HG02759 (cell line): ENCODE data around the gene ZNF674.
"Not testable (repeated sequence)": the region's sequence is repeated elsewhere in the genome, so short reads cannot be mapped to it uniquely, and the experiment has no call there.

Experiments used
- ATAC-seq: cut with Tn5 transposase; IDR thresholded peaks from one replicate; pipeline ENCODE4 v1.9.1; 2021; ENCODE audit warnings: mild to moderate bottlenecking, moderate library complexity; ENCODE audit not compliant: unreplicated experiment

Gene ZNF674

DNA sequence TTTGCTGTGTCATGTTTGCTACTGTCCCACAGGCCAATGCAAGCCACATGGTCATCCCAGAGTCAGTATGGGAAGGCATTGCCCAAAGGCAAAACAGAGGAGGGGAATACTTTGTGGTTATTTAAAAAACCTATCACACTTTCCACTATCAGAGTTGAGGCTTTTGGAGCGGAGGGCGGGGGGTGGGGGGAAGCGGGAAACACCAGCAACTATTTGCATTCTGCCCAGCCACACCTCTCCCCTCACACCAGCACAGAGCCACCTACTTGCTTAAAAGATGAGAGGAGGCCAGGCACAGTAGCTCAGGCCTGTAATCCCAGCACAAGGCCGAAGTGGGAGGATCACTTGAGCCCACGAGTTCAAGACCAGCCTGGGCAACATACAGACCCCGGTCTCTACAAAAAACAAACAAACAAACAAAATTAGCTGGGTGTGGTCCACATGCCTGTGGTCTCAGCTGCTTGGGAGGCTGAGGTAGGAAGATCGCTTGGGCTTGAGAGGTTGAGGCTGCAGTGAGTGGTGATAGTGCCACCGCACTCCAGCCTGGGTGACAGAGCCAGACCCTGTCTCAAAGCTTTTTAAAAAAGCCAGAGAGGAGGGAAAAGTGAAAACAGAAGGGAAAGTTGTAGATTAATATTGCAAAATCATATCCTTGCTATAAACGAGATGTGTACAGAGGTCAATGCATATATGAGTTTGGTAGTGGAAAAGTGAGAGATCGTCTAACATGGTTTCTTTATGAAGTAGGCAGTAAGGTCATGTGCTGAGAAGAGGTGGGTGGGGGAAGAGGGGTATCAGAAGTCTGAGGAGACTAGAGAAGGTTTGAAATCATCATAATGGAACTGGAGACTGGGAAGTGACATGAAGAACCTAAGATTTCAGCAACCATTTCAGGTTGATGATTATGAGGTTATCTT lies 26.5 kb upstream of the ZNF674 start:
- no peak for ATAC-seq

DNA sequence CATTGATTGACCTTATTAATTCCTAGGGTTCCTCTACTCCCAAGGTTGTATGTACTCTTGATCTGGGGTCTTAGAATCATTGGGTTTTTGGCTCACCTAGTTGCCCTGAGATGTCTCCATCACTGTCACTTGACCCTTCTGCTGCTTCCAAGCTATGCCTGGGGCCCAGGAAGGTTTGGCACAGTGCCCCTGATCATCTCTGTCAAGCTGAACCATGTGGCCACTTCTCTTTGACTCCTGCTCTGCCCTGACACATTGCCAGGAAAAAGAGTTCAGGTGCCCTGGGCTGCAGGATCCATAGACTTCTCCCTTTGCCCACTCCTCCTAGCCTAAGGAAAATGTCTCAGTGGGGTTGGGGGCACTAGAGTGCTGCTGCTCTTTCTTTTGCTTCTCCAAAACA lies 24.4 kb upstream of the ZNF674 start:
- no peak for ATAC-seq

DNA sequence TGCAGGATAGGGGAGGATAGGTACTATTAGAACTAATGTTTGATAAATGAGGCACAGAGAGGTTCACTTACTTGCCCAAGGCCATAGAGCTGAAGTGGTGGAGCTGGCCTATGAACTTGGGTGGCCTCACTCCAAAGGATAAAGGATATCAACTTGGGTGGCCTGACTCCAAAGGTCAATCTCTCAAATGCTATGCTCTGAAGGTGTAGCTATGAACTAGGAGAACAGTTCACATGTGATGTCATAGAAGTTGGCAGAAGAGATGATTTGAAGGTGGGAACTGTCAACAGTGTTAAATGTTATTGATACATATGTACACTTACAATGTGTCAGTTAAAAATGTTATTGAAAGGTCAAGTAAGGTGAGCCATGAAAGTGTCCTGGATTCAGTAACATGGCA lies 22.2 kb upstream of the ZNF674 start:
- no peak for ATAC-seq

DNA sequence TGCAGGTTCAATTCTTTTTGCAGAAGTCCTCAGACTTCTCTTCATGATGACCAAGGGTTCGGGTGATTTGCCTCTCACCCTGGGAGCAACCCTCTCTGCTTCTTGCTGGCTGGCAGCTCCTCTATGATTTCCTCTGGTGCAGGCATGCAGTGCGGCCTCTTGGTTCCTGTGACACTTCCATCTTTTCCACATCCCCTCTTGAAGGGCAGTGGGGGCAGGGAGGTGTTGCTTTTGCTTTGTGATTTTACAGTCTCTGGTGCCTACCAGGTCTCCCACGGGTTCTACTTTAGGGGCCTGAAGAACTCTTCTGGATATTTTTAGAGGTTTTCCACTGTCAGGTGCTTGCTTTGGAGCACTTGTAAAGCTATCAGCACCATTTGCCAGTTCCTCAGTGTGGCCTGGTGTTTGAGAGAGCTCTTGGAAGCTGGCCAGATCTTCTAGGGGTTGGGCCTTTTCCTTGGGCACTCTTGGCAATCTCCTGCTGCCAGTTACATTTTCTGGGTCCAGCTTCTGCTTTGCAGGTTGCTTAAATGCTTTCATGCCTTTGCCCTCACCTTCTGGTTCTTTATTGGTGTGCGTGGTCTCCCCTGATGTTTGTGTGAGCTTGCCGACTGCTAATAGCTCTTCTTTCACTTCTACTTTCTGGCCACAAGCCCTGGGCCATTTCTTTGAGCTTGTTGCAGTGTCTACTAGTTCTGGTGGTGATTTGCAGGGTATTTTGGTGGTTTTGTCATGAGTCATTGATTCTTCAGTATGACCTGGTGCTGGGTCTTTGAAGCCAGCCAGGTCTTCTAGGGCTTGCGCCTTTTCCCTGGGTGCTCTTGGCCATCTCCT lies 16.8 kb upstream of the ZNF674 start:
- ATAC-seq: peak; percentile 99

DNA sequence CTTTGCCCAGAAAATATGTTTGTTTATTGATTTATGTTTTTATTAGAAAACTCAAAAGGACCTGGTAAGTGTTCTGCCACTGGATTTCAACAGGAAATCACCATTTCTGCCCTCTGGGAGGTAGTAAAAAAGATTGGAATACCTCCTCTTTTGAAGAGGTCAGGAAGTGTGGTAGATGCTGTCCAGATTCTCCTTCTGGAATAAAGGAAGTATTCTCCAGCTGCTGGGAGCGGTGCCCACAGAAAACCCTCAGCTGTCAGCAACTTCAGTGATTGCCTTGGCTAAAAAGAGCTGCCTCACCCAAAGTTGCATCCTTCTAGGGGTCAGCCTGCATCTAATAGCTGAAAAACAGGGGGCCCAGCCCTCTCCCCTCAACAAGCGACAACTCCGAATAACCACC lies 13.8 kb upstream of the ZNF674 start:
- ATAC-seq: no peak

DNA sequence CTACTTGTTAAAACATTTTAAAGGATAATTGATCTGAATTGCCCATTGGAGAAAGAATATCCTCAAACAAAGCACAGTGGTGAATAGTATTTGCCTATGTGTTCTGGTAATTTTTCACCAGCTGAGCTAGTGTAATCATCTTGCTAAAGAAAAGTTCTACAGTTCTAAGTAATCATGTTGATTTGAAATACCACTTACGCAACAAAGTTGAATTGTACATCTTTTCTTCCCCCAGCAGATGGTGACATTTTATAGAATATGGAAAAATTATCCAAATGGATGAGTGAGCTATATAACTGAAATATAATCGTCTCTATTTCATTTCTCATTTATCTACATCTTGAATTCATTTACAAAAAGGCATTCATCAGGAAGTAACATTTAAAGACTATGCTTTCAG lies 9.7 kb upstream of the ZNF674 start:
- no peak for ATAC-seq

DNA sequence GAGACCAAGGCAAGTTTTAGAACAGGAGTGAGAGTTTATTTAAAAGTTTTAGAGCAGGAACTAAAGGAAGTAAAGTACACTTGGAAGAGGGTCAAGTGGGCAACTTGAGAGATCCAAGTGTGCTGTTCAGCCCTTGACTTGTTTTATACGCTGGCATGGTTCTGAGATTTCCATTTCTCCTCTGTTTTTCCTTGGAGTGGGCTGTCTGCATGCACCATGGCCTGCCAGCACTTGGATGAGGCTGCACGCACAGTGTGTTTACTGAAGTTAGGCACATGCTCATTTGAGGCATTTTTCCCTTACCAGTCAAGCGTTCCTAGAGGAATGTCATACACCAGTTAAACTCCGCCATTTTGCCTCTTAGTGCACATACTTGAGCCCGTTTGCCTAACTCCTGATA lies 8.7 kb upstream of the ZNF674 start:
- no peak for ATAC-seq

DNA sequence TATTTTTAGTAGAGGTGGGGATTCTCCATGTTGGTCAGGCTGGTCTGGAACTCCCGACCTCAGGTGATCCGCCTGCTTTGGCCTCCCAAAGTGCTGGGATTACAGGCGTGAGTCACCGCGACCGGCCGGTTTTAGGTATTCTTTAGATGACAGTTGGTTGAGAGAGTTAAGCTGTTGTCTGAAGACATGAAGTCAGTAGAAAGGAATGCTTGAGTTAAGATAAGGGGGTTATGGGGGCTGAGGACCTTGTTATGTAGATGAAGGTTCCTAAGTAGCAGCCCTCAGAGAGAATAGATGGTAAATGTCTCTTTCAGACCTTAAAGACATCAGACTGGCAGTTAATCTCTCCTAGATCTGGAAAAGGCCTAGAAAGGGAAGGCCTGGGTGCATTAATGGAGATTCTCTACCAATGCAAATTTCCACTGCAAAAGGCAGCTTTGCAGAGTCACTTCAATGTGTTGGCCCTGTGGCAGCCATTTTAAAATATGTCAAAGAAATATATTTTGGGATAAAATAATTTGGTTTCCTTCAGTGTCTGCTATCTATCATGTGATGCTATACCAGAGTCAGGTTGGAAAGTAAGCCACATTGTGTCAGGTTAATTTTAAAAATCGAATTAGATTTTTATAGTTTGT lies 6.4 kb upstream of the ZNF674 start:
- no peak for ATAC-seq

DNA sequence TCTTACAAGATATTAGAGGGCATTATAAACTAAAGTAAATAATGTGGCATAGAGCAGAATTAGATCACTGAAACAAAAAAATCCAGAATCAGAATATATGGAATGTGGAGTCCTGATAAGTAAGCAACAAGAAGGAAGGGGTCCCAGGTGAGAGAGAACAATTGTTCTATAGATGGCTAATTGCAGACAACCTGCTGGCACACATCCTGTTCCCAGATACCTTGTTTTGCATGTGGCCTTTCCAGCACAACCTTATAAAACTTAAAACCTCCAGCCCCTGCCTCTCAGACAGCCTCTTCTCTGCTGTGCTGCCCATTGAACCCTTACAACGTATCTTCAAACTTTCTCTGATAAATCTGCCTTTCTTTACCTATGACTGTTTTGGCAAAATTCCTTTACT lies 4.7 kb upstream of the ZNF674 start:
- ATAC-seq: no peak

DNA sequence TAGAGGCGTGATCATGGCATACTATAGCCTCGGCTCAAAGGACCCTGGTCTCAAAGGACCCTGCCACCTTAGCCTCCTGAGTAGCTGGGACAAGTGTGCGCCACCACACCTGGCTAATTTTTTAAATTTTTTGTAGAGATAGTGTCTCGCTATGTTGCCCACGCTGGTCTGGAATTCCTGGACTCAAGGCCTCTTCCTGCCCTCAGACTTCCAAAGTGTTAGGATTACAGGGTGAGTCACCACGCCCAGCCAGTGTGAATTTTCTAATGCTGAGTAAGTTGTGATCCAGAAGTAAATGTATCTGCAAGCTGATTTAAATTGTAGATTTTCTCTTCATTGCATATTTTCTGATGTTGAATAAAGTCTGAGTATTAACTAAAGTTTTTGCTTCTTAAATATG lies 2.6 kb upstream of the ZNF674 start:
- ATAC-seq: no peak

DNA sequence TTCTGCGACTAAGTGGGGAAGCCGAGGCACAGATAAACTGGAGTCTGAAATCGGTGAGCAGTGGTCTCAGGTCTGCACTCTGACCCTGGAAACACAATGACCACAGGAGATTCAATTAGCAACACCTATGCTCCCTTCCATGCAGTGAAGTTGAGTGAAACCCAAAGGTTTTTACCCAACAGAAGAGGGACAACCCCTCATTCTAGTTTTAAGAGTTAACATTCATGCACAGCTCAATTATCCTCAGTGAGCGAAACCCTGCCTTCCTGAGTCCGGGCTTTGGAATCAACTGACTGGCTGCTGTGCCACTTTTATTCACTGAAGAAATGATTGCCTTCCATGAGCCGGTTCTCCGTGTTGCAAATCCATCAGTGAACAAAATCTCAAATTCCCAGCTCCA lies 694 bp downstream of the ZNF674 start:
- not testable (repeated sequence) for ATAC-seq

DNA sequence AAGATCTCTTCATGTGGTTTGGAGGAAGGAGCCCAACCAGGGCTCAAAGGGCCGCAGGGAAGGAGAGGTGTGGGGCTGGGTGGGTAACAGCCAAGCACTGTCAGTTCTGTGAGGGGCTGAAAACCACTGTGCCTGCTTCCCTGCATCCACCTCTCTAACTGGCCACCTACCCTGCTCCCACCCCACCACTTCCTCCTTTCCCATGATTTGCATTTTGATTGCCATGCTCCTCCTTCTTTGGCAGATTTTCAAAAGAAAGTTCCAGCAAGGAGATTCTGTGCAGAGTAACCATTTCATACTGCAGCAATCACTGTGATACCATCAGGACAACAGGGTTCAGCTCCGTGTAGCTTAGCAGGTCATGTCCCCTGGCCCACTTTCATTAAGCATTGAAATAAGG lies 1.8 kb downstream of the ZNF674 start:
- no peak for ATAC-seq

DNA sequence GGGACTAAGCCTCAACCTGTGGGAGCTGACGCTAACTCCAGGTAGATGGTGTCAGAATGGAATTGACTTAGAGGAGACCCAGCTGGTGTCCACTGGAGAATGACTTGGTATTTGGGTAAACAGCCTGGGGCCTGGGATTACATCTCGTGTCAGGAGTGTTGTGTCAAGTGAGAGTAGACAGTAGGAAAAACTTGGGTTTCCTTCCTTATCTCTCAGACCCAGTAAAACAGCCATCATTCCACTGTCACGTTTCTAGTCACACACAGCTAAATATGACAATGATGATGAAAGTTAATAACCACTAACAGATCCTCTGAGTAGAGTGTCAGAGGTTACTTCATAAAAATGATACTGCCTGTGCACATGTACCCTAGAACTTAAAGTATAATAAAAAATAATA lies 13.8 kb downstream of the ZNF674 start:
- ATAC-seq: no peak

DNA sequence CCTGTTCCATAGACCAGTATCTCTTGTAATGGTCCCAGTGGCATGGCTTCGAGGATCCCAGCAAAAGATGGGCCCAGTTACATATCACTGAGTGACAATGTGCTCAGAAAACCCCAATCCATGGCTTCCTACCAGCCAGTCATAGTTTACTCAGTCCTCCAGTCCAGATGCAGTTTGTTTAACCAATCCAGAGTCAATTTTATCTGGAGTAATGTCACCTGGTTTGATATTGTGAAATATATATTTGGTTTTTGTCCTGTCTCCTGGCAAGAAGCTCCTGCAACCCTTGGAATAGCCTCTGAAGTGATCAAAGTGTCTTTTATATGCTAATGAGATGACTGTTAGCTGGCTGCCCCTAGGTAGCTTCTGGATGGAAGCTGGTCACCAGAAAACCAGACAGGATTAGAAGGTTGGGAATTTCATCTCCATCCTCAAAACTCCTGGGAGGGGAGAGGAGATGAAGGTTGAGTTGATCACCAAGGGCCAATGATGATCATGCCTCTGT lies 14.8 kb downstream of the ZNF674 start:
- not testable (repeated sequence) for ATAC-seq

DNA sequence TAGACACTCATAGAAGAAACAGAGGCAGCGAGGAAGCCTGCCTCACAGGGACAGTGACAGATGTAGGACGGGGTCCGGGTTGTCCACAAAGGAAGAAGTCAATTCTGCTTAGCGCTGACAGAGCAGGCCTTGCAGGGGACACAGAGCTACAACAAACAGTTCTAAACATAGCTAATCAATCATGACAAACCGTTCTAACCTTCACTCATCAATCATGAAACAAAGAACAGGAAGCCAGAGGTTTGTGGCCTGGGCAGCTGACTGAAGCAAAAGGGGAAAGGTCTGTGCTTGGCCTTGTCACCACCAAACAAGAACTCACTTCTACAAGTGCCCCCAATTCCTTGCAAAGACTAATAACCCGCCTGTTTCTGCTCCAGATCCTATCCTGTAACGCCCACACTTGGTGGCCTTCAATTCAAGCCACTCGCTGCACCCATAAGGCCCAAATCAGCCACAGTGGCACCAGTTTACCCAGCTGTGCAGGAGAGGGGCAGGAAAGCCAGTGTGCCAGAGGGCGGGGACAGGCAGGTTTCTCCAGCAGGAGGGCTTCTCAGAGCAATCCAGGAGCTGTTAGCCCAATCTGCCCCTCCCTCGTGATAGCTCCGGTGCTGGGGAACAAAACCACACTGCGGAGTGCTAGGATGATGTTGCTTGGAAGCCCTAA lies 15.3 kb downstream of the ZNF674 start:
- ATAC-seq: not testable (repeated sequence)

DNA sequence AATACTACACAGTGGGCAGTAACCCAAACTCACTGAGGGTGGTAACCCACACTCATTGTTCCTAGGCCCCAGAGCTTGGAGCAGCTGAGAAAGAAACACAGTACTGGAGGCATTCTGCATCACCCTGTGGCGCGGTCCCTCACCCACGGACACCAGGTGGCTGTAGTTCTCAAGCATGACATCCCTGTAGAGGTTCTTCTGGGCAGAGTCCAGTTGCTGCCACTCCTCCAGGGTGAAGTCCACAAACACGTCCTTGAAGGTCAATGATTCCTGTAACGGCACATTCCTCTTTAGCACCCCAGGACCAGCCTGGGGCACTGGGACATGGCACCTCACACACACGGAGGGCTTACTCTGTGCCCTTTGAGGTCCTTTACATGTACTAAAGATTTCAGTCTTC lies 16.6 kb downstream of the ZNF674 start:
- ATAC-seq: not testable (repeated sequence)

DNA sequence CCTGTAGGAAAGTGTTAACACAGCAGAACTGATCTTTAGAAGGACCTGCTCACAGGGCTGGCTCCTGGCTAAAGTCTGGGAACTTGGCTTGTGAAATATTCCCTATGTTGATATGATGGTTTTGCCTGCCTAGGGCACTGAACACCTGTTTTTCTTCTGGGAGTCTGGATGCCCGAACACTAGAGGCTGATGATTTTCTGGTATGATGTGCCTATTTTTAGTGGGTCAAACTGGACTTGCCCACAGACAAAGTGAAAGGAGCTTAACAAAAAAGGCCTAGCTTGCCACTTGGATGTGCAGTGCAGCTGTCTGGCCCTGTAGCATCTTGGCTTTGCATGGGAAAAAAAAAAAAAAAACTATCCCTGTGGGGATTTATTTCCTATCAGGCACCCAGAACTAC lies 39.1 kb downstream of the ZNF674 start:
- ATAC-seq: no peak

DNA sequence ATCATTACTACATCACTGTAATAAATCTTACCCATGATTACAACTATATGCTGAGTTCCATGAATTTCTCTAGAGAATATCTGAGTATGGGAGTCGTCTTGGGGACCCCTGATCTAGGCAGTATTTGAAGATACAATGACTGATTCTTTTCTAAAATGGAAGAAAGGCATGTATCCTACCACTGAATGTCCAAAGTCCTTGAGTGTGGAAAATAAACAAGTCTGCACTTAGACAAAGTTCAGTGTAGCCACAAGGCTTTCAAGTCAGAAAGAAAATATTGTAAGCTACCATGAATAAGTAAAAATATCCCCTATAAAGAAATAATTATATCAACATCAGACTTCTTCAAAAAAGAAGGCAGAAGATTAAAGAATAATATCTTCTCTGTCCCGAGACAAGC lies 42.4 kb downstream of the ZNF674 start:
- no peak for ATAC-seq

DNA sequence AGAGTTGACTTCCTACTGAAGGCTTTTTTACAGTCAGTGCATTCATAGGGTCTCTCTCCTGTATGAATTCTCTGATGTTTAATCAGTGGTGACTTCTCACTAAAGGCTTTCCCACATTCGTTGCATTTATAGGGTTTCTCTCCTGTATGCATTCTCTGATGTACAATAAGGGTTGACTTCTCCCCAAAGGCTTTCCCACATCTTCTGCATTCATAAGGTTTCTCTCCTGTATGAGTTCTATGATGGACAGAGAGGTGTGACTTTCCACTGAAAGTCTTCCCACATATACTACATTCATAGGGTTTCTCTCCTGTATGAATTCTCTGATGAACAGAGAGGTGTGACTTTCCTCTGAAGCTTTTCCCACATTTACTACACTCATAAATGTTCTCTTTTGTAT lies 45.2 kb downstream of the ZNF674 start:
- ATAC-seq: no peak

DNA sequence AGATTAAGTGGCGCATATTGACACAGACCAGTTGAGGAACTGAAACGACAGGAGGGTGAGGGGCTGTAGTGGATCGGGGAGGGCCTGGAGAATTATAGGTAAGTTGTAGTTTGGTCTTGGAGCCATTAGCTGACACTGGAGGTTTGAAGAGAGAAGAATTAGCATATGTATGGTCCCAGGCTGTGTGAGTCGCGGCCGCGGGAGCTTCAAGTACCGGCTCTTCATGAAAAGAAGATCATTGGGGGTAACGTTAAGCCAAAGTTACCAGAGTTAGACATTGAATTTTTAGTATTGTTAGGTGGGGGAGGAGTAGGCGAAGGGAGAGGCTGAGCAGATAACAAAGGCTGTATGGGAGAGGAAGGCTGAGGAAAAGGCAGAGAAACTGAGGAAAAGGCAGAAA lies 56.5 kb downstream of the ZNF674 start:
- no peak for ATAC-seq

DNA sequence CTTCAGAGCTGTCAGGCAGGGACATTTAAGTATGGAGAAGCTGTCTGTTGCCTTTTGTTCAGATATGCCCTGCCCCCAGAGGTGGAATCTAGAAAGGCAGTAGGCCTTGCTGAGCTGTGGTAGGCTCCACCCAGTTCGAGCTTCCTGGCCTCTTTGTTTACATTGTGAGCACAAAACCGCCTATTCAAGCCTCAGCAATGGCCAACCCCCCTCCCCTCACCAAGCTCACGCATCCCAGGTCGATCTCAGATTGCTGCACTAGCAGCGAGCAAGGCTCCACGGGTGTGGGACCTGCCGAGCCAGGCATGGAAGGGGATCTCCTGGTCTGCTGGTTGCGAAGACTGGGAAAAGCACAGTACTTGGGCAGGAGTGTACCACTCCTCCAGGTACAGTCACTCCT lies 59.3 kb downstream of the ZNF674 start:
- ATAC-seq: no peak
